Right lobe of liver (tissue), 6 donors: Measurements from ENCODE around the gene SLC35E2B. TPM values are rescaled to one million over a fixed set of nuclear protein-coding genes. Genes with fewer than 3 reads are reported as not detected.
"Not testable (repeated sequence)": the region's sequence is repeated elsewhere in the genome, so short reads cannot be mapped to it uniquely, and the experiment has no call there.

ENCODE experiments used
- ATAC-seq, 4 donors: fragments of 200-7000 bp; cut with Tn5 transposase; one replicate each; pipeline ENCODE4 v1.9.1; 2020; ENCODE audit warnings: mild to moderate bottlenecking in 4 of 4, moderate library complexity in 4 of 4
- DNase-seq, 3 donors: peaks; one replicate each; pipeline ENCODE4 v3.0.0-alpha.2; 2020
- H3K27ac ChIP-seq, 3 donors: fragments of 200-600 bp; one replicate each; pipeline ENCODE4 v1.8.0; 2022
- H3K27me3 ChIP-seq, 2 donors: fragments of 200-600 bp; one replicate each; pipeline ENCODE4 v1.8.0; 2022
- H3K36me3 ChIP-seq, 4 donors: fragments of 200-600 bp; sonication (generic) in 1 of 4; one replicate each; pipeline versions ENCODE4 v1.5.1 to v1.8.0; 2017 to 2022; ENCODE audit warnings: control low read depth in 1 of 4
- H3K4me1 ChIP-seq, 4 donors: fragments of 200-600 bp; sonication (generic) in 1 of 4; one replicate each; pipeline versions ENCODE4 v1.5.1 to v1.8.0; 2017 to 2022; ENCODE audit warnings: control low read depth in 1 of 4
- H3K4me3 ChIP-seq, 3 donors: fragments of 200-600 bp; one replicate each; pipeline ENCODE4 v1.8.0; 2022
- H3K9me3 ChIP-seq, 4 donors: fragments of 200-600 bp; sonication (generic) in 1 of 4; one replicate each; pipeline versions ENCODE4 v1.5.1 to v1.8.0; 2017 to 2022; ENCODE audit warnings: control low read depth in 1 of 4
- POLR2A ChIP-seq: fragments of 450-650 bp; IDR thresholded peaks from one replicate; pipeline ENCODE4 v1.6.1; 2017; ENCODE audit warnings: antibody characterized with exemption, mild to moderate bottlenecking
- WGBS: methylation state at CpG from one replicate; pipeline ENCODE4 v1.1.6; 2018; ENCODE audit warnings: low coverage, low lambda C conversion rate; ENCODE audit not compliant: insufficient coverage; ENCODE audit errors: missing lambda C conversion rate; 5-methylcytosine and 5-hydroxymethylcytosine counted together
- intact Hi-C, 2 donors: fragments of 100-400 bp; cut with DNase I; formaldehyde crosslinking; loops; one replicate each; pipeline versions ENCODE4 v1.11.2 to v1.14.1; 2022
- total RNA-seq, 6 experiments: library from RNA; depleted of rRNA in 2 of 6; stranded (reverse); fragments of >200 nt in 2 of 6; fragmentation: NEBNext Ultra II Directional in 3 of 6; extraction: Animal tissue kit (Norgen Biotek cat#: 25700) in 3 of 6; gene quantifications; one replicate each; pipeline versions ENCODE4 v1.1.0 to v1.2.4, GENCODE V29; 2016 to 2023
- TF ChIP-seq, protein P1 (sequence below), 4 donors: fragments of 200-600 bp in 3 of 4; fragments of 450-650 bp in 1 of 4; IDR thresholded peaks; one replicate each; pipeline versions ENCODE4 v1.5.1 to v1.8.0; 2016 to 2022; ENCODE audit warnings: antibody characterized with exemption in 4 of 4, mild to moderate bottlenecking in 2 of 4
- donor health status: DM: no; HTN: yes; CAD: no.
- donor health status: DM: no; HTN: no; CAD: no.
- donor health status: DM: no; HTN: no; CAD: no.
- donor health status: DM: no; HTN: yes; CAD: no.
- donor health status: DM: no; HTN: yes; CAD: no.

Gene SLC35E2B
- total RNA-seq, 6 experiments from 2014 or later, result 13.4 to 19.9 (median 17.0) TPM

DNA sequence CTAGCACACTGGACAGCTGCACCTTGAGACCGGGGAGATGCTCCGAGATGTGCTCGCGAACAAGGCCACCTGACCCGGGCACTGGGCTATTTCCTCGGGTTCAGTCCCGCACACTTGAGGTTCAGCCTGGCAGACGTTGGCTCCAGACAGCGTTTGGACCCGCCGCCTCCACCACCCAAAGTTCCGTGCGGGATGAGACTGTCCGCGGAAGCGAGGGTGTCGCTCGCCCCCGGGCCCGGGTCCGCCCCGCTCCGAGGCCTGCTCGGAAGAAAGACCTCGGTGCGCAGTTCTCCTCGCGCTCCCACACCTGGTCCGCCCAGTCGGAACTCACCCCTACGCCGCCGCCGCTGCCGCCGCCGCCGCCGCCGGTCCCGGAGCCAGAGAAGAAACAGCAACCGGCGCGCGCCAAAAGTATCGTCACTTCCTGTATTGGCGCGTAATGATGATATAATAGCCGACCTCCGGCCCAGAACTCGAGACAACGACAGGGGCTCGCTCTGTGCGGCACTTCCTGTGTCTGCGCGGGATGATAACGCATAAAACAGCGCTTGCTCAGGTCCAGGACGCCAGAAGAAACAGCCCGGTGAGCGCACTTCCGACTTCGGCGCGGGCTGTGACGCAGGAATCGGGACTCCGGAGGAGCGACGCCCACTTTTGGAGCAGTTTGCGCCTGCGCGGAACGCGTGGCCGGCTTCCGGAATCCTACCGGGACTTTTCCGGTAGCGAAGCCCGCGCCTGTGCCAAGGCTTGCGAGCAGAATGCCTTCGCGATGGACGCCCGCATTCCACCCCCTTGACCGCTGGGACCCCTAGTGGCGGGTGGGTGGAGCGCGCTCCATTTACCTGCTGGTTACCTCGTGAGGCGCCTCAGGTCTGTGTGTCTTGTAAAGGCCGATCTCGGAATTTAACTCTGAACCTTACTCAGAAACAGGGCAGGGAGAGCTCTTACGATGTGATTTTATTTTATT, 33.7 kb downstream of the SLC35E2B start, which contains the start of gene CDK11B:
TSS of gene CDK11B (minus strand) at position 422 of the 967 bp plus-strand sequence. CDS start 1,519 bp downstream, outside the sequence.
- H3K9me3 ChIP-seq, intact Hi-C loops, H3K27me3 ChIP-seq, H3K4me1 ChIP-seq: not testable (repeated sequence)
- Histone ChIP-seq H3K36me3 (peaks cover 0 to 26% (median 14%) of the 10 kb centered on the region in 4 donors), H3K4me3 (peak within 1 kb of the TSS; percentile 68 to 76 (median 70)), H3K27ac (peak within 1 kb of the TSS; percentile 97 to 99 (median 98))
- WGBS, result 3% methylated on average over 6 of the region's 96 CpGs
- ATAC-seq (peak; percentile 90 to 93 (median 92)), DNase-seq (peak; percentile 93 to 98 (median 97))
- TF ChIP-seq, protein P1, sequence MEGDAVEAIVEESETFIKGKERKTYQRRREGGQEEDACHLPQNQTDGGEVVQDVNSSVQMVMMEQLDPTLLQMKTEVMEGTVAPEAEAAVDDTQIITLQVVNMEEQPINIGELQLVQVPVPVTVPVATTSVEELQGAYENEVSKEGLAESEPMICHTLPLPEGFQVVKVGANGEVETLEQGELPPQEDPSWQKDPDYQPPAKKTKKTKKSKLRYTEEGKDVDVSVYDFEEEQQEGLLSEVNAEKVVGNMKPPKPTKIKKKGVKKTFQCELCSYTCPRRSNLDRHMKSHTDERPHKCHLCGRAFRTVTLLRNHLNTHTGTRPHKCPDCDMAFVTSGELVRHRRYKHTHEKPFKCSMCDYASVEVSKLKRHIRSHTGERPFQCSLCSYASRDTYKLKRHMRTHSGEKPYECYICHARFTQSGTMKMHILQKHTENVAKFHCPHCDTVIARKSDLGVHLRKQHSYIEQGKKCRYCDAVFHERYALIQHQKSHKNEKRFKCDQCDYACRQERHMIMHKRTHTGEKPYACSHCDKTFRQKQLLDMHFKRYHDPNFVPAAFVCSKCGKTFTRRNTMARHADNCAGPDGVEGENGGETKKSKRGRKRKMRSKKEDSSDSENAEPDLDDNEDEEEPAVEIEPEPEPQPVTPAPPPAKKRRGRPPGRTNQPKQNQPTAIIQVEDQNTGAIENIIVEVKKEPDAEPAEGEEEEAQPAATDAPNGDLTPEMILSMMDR (IDR thresholded peaks at IDR 0.05), result peak; percentile 19 to 32 (median 26)
- peak; percentile 42 for TF ChIP-seq POLR2A

DNA sequence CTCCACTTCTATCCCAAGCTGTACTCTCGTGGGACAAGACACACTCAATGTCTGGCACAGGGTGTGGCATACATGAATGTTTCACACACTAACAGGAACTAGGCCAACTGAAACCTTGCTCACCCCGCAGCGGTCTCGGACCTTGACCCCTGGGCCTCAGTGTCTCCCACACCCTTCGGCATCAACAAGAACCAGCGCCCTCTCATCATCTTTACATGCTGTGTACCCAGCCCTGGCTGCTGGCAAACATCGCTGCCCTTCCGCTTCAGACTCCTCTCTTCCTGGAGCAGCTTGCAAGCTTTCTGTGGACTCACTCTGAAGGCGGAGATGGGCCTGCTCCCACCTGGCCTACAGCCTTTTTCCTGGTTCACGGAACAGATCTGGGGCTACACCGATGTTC, 44.3 kb downstream of the SLC35E2B start:
- H3K27me3 ChIP-seq, intact Hi-C loops, H3K9me3 ChIP-seq, H3K4me1 ChIP-seq, H3K4me3 ChIP-seq, H3K27ac ChIP-seq: not testable (repeated sequence)
- 61% methylated on average over 10 of the region's 11 CpGs for WGBS
- DNase-seq (peak in 1 of 3 donors; percentile 15), ATAC-seq (peak in 3 of 4 donors; percentile 7 to 25 (median 12))
- peaks cover 0 to 28% (median 5%) of the 10 kb centered on the region in 4 donors for H3K36me3 ChIP-seq

DNA sequence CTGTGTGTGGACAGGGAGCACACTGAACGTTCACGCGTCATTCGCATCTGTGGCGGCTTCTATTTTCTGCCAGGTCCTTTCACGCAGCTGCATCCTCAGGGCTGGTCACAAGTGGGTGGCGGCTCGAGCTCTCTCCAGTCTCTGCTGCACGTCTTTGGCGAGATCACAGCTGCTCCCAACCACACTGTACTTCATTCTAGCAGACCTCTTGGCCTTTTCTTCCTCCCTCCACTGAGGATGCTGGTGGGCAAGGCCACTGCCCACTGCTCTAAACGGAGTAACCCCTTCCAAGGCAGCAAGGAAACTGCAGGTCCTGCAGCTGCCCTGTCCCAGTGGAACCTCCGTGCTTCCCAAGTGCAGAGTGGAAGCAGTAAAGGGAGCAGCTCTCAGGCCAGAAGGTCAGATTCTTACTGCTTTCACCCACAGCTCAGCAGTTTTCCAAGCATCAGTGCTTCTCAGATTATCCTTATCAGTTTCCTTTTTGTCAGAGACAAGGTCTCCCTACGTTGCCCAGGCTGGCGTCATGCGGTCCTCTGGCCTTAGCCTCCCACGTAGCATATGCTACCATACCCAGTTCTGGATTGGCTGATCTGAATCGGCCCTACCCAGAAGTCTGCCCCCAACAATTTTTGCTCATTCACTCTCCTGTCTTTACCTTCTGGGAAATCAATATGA, 44.9 kb downstream of the SLC35E2B start:
- peak; percentile 37 to 69 (median 56) for ATAC-seq
- WGBS, result 90% methylated on average over 14 of the region's 17 CpGs
- peak in 2 of 3 donors; percentile 25 to 30 for DNase-seq

DNA sequence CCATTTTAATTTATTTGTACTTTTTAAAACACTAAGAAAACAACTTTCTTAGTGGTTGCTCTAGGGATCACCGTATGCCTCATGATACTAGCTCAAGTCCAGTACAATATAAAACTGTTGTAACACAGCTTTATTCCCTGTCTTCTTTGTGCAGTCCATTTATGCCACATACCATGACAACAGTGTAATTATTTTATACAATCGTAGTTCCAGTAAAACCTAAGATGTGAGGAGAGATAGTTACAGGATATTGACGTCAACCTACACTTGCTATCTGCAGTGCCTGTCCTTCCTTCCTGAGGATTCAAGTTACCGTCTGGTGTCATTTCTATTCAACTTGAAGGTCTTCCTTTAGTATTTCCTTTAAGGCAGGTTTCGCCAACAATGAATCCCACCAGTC, 46.3 kb downstream of the SLC35E2B start:
- H3K27me3 ChIP-seq, H3K9me3 ChIP-seq, DNase-seq, H3K27ac ChIP-seq, H3K4me1 ChIP-seq, H3K4me3 ChIP-seq, intact Hi-C loops: not testable (repeated sequence)
- peak; percentile 22 to 57 (median 42) for ATAC-seq
- WGBS, result 71% methylated on average over 4 of the region's 5 CpGs
- H3K36me3 ChIP-seq, result peaks cover 0 to 14% (median 0%) of the 10 kb centered on the region in 4 donors

More for the DNA sequence above, 44.9 kb downstream of the SLC35E2B start:
- H3K9me3 ChIP-seq, H3K4me3 ChIP-seq, H3K4me1 ChIP-seq, H3K27me3 ChIP-seq, H3K27ac ChIP-seq, intact Hi-C loops: not testable (repeated sequence)
- H3K36me3 ChIP-seq, result peaks cover 0 to 26% (median 5%) of the 10 kb centered on the region in 4 donors

DNA sequence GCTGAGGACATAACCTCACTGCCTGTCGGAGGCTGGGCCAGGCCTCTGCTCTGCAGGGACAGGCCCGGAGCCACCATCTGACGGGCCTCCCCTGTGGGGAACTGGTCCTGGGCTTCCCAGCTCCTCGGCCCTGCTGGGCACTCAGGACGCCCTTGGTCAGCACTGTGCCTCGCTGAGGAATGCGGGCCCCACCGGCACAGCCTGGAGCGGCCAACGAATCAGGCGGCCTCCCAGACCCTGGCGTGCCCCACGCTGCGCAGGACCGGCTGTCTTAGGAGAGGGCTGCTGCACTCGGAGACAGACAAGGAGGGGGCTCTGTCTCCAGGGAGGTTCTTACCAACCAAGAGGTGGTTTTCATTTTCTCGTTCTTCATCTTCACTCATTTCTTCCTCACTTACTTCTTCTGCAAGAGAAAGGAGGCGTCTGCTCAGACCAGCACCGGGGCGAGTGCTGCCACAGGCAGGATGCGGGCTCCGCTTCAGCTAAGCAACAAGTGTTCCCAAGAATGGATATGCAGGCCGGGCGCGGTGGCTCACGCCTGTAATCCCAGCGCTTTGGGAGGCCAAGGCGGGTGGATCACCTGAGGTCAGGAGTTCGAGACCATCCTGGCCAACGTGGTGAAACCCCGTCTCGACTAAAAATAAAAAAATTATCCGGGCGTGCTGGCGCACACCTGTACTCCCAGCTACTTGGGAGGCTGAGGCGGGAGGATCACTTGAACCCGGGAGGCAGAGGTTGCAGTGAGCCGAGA, 51.7 kb downstream of the SLC35E2B start:
- H3K27ac ChIP-seq, DNase-seq, H3K4me3 ChIP-seq, H3K36me3 ChIP-seq, H3K27me3 ChIP-seq, ATAC-seq, intact Hi-C loops, H3K4me1 ChIP-seq, H3K9me3 ChIP-seq: not testable (repeated sequence)
- 84% methylated on average over 5 of the region's 38 CpGs for WGBS

DNA sequence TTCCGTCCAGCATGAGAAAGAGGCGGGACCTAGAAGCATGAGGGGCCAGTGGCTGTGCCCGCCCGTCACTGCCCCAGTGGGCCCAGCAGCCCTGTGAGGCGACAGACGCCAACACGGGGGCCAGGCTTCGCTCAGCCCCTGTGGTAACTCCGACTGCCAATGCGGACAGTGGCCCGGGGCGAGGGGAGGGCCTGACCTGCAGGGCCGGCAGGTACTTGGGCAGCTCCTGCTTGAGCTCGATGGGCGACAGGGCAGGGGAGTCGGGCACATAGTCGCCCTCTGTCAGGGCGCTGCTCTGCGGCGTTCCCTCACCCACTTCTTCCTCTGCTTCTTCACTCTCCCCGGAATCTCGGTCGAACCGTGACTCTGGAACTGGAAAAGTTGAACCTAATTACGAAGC, 52.5 kb downstream of the SLC35E2B start:
- H3K27ac ChIP-seq, H3K9me3 ChIP-seq, intact Hi-C loops, ATAC-seq, H3K27me3 ChIP-seq, H3K36me3 ChIP-seq, H3K4me3 ChIP-seq, H3K4me1 ChIP-seq, DNase-seq: not testable (repeated sequence)
- no CpG with 5 or more reads among the region's 25 CpGs for WGBS

DNA sequence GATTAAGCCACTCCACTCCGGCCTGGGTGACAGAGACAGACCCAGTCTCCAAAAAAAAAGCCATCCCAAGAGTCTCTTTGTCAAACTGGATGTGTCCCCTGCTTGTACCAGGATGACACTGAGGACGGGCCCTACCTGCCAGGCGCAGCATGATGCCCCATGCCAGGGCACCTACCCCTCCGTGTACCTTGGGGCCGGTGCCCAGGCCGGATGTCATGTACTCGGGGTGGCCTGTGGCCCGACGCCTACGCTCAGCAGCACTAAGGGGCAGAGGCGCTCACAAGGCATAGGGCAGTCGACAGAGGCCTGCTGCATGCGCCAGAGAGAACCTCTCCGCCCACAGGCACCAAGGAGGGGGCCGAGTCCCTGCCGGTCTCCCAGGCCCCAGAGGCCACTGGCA, 53.2 kb downstream of the SLC35E2B start:
- H3K27me3 ChIP-seq, H3K4me1 ChIP-seq, H3K9me3 ChIP-seq, ATAC-seq, H3K36me3 ChIP-seq, H3K4me3 ChIP-seq, intact Hi-C loops, H3K27ac ChIP-seq: not testable (repeated sequence)
- DNase-seq, result peak in 1 of 3 donors; percentile 35
- 100% methylated on average over 1 of the region's 16 CpGs for WGBS

DNA sequence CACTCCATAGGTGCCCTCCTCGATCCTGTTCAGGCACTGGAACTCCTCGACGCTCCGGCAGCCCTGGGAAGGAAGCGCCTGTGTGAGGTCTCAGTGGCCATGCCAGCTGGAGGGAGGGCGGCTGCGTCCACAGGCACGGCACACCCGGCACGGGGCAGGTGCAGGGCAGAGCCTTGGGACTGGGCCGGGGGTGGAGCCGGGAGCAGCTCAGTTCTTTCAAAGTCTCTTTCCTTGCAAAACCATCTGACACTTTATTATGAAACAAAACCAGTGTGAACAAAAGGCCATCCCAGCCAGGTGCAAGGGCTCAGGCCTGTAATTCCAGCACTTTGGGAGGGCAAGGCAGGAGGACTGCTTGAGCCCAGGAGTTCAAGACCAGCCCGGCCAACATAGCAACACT, 54.1 kb downstream of the SLC35E2B start:
- peak in 2 of 3 donors; percentile 20 to 36 for DNase-seq
- 90% methylated on average over 1 of the region's 13 CpGs for WGBS

DNA sequence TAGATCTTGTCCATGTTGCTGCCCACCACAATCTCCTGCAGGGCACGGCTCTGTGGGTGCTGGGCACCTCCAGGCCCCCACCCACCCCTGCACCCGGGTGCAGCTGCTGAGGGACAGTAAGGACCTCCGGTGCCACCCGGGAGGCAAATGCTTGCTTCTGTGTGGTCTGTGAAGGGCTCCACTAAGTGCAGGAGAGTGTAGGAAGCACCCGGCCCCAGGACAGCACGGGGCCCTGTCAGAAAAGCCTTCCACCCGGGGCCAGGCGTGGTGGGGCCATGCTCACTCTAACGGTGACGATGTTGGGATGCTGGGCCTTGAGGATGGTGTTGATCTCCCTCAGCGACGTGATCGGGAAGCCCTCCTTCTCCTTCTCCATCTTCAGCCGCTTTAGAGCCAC, 55.1 kb downstream of the SLC35E2B start:
- ATAC-seq, H3K36me3 ChIP-seq, H3K4me1 ChIP-seq, intact Hi-C loops, H3K9me3 ChIP-seq, H3K4me3 ChIP-seq, H3K27ac ChIP-seq, H3K27me3 ChIP-seq: not testable (repeated sequence)
- peak in 1 of 3 donors; percentile 9 for DNase-seq
- no CpG with 5 or more reads among the region's 14 CpGs for WGBS

More for the DNA sequence above, 54.1 kb downstream of the SLC35E2B start:
- H3K4me3 ChIP-seq, intact Hi-C loops, H3K4me1 ChIP-seq, H3K27me3 ChIP-seq, H3K27ac ChIP-seq, H3K9me3 ChIP-seq, H3K36me3 ChIP-seq: not testable (repeated sequence)
- ATAC-seq, result peak in 2 of 4 donors; percentile 46 to 52
